Prostate gland (tissue), 2 donors: ENCODE measurements around the gene TRIM15. TPM values are rescaled to one million over a fixed set of nuclear protein-coding genes. Genes with fewer than 3 reads are reported as not detected.

Experiments used
- DNase-seq: peaks from one replicate; pipeline ENCODE4 v3.0.0-alpha.2; 2019; ENCODE audit warnings: low spot score
- H3K27ac ChIP-seq, 2 donors: fragments of 200-600 bp; sonication (generic); 2 replicates each; pipeline ENCODE4 v1.5.1; 2017 to 2019
- H3K27me3 ChIP-seq: fragments of 200-600 bp; sonication (generic); replicated peaks from 2 replicates; pipeline ENCODE4 v1.5.1; 2019; ENCODE audit not compliant: insufficient read depth
- H3K36me3 ChIP-seq, 2 donors: fragments of 200-600 bp; sonication (generic); 1 replicate in 1 of 2; 2 replicates in 1 of 2; pipeline versions ENCODE4 v1.5.1 to v1.8.1; 2017 to 2019
- H3K4me1 ChIP-seq: fragments of 200-600 bp; sonication (generic); replicated peaks from 2 replicates; pipeline ENCODE4 v1.5.1; 2019
- H3K4me3 ChIP-seq, 2 donors: fragments of 200-600 bp; sonication (generic); 2 replicates each; pipeline ENCODE4 v1.5.1; 2017 to 2019
- H3K9me3 ChIP-seq: fragments of 200-600 bp; sonication (generic); 2 replicates; pipeline ENCODE4 v1.5.1; 2017
- CTCF ChIP-seq, 4 experiments: fragments of 200-600 bp in 2 of 4; fragments of 450-650 bp in 2 of 4; sonication (generic) in 2 of 4; IDR thresholded peaks; 1 replicate in 3 of 4; 2 replicates in 1 of 4; pipeline ENCODE4 v1.5.1; 2016 to 2019; ENCODE audit warnings: antibody characterized with exemption in 4 of 4, mild to moderate bottlenecking in 2 of 4, moderate library complexity in 2 of 4
- POLR2A ChIP-seq: fragments of 450-650 bp; IDR thresholded peaks from one replicate; pipeline ENCODE4 v1.6.1; 2016; ENCODE audit warnings: antibody characterized with exemption, mild to moderate bottlenecking
- POLR2AphosphoS5 ChIP-seq: sonication (generic); formaldehyde crosslinking; IDR thresholded peaks from one replicate; pipeline ENCODE4 v1.6.1; 2017; ENCODE audit warnings: antibody characterized with exemption
- WGBS: methylation state at CpG from one replicate; pipeline ENCODE4 v1.1.5; 2018; 5-methylcytosine and 5-hydroxymethylcytosine counted together
- intact Hi-C: fragments of 100-400 bp; cut with DNase I; formaldehyde crosslinking; loops from one replicate; pipeline ENCODE4 v1.14.2; 2022
- total RNA-seq, 2 donors: library from RNA; depleted of rRNA; stranded (reverse); fragments of >200 nt; gene quantifications; one replicate each; pipeline ENCODE4 v1.1.0, GENCODE V29; 2016

Gene TRIM15
- total RNA-seq, 2 donors from 2014 or later, result not detected

GRCh38 chr6:30185846-30186484 is 22.6 kb downstream of the TRIM15 start:
- DNase-seq, result no peak
- Histone ChIP-seq H3K4me3 (no peak overlapping the region), H3K27me3 (no peaks in the 10 kb centered on the region), H3K9me3 (no peaks in the 10 kb centered on the region), H3K4me1 (no peaks in the 10 kb centered on the region), H3K36me3 (peaks cover 0 to 19% of the 10 kb centered on the region in 2 donors), H3K27ac (no peak overlapping the region)
- no peak for TF ChIP-seq POLR2AphosphoS5
- TF ChIP-seq POLR2A, result no peak
- TF ChIP-seq CTCF (IDR thresholded peaks at IDR 0.05), result no peak
- 93% methylated on average over 20 of the region's 20 CpGs for WGBS
- intact Hi-C loops, result no loop called here

- H3K27ac ChIP-seq, result no peak overlapping the region
- intact Hi-C loops, result no loop called here
- no peaks in the 10 kb centered on the region for H3K4me1 ChIP-seq
- TF ChIP-seq POLR2AphosphoS5, result no peak
- no peak for TF ChIP-seq POLR2A
- TF ChIP-seq CTCF (IDR thresholded peaks at IDR 0.05), result no peak
- H3K4me3 ChIP-seq, result no peak overlapping the region
- H3K9me3 ChIP-seq, result no peaks in the 10 kb centered on the region
- WGBS, result 91% methylated on average over 5 of the region's 5 CpGs
- H3K27me3 ChIP-seq, result no peaks in the 10 kb centered on the region
- DNase-seq, result no peak
- peaks cover 0 to 19% of the 10 kb centered on the region in 2 donors for H3K36me3 ChIP-seq
Observed at GRCh38 chr6:30188541-30188940, 25.2 kb downstream of the TRIM15 start.

- H3K27me3 ChIP-seq, result no peaks in the 10 kb centered on the region
- H3K36me3 ChIP-seq, result peaks cover 6 to 24% of the 10 kb centered on the region in 2 donors
- H3K4me1 ChIP-seq, result no peaks in the 10 kb centered on the region
- H3K4me3 ChIP-seq, result no peak overlapping the region
- no peak overlapping the region for H3K27ac ChIP-seq
- intact Hi-C loops, result no loop called here
- 91% methylated on average over 7 of the region's 7 CpGs for WGBS
- no peaks in the 10 kb centered on the region for H3K9me3 ChIP-seq
- no peak for DNase-seq
- no peak for TF ChIP-seq POLR2A
- TF ChIP-seq CTCF (IDR thresholded peaks at IDR 0.05), result no peak
- no peak for TF ChIP-seq POLR2AphosphoS5
Observed at GRCh38 chr6:30192076-30192475, 28.7 kb downstream of the TRIM15 start.

- 90% methylated on average over 7 of the region's 8 CpGs for WGBS
- intact Hi-C loops, result no loop called here
Observed at GRCh38 chr6:30194797-30195690, 31.7 kb downstream of the TRIM15 start.

More at GRCh38 chr6:30194797-30195690, 31.7 kb downstream of the TRIM15 start:
- H3K27me3 ChIP-seq, result no peaks in the 10 kb centered on the region
- H3K9me3 ChIP-seq, result no peaks in the 10 kb centered on the region
- H3K27ac ChIP-seq, result no peak overlapping the region
- DNase-seq, result no peak
- TF ChIP-seq CTCF (IDR thresholded peaks at IDR 0.05) (no peak), POLR2AphosphoS5 (no peak), POLR2A (no peak)
- H3K4me1 ChIP-seq, result no peaks in the 10 kb centered on the region
- no peak overlapping the region for H3K4me3 ChIP-seq
- peaks cover 14 to 17% of the 10 kb centered on the region in 2 donors for H3K36me3 ChIP-seq
